ENCODE data around the gene INSM1.

Gene INSM1

DNA sequence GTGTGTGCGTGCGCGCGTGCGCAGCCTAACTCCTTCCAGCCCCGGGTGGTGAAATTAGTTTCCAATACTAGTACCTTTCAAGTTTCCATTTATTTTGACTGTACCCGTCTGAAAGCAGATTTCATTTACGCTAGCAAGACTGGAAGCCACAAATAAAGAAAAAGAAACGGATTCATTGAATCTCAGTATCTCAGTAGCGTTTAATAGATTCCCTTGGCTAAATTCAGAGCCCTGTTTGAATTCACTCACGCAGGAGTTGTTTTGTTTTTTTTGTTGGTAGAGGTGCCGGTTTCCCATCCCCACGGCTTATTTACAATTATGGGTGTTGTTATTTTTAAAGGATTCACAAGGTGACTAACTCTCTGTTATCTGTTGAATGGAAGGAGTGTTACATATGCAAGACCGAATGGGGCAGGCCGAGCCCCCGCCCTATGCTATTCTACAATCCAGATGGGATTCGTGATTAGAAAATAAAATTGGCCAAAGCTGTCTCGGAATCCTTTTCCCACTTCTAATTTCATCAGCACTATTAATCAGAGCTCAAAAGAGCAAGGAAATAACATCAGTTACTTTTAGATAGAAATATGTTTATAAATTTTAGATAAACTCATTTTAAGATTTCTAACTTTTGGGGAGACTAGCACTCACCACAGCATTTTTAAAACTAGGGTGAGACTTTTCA is 2.3 kb upstream of the INSM1 start:
- H3K4me3 ChIP-seq (ENCODE audit: control insufficient read depth, low read depth, low read length): no peak overlapping the region

DNA sequence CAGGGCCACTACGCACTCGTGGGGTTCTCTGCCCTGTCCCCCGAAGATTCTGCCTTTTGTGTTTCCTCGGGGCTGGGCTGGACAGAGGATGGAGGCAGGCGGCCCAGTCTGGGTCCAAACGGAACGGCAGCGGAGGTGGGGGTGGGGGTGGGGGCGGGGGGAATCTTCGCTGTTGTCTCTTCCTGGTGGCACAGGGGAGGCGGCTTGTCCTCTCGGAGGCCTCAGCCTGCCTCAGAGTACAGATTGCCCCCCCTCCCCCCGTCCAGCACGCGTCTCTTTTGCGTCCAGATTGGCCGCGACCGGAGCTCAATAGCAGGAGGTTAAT is 1.4 kb upstream of the INSM1 start:
- TF ChIP-seq, protein P1, sequence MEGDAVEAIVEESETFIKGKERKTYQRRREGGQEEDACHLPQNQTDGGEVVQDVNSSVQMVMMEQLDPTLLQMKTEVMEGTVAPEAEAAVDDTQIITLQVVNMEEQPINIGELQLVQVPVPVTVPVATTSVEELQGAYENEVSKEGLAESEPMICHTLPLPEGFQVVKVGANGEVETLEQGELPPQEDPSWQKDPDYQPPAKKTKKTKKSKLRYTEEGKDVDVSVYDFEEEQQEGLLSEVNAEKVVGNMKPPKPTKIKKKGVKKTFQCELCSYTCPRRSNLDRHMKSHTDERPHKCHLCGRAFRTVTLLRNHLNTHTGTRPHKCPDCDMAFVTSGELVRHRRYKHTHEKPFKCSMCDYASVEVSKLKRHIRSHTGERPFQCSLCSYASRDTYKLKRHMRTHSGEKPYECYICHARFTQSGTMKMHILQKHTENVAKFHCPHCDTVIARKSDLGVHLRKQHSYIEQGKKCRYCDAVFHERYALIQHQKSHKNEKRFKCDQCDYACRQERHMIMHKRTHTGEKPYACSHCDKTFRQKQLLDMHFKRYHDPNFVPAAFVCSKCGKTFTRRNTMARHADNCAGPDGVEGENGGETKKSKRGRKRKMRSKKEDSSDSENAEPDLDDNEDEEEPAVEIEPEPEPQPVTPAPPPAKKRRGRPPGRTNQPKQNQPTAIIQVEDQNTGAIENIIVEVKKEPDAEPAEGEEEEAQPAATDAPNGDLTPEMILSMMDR (IDR thresholded peaks at IDR 0.05; ENCODE audit: control insufficient read depth, insufficient read depth, low read depth, low read length, missing control alignments): no peak
- DNase-seq (ENCODE audit: low read depth): no peak
- no peak overlapping the region for H3K4me3 ChIP-seq (ENCODE audit: control insufficient read depth, low read depth, low read length)

More for the DNA sequence above, 2.3 kb upstream of the INSM1 start:
- TF ChIP-seq, protein P1 (IDR thresholded peaks at IDR 0.05; ENCODE audit: control insufficient read depth, insufficient read depth, low read depth, low read length, missing control alignments): no peak
- DNase-seq (ENCODE audit: low read depth): no peak

DNA sequence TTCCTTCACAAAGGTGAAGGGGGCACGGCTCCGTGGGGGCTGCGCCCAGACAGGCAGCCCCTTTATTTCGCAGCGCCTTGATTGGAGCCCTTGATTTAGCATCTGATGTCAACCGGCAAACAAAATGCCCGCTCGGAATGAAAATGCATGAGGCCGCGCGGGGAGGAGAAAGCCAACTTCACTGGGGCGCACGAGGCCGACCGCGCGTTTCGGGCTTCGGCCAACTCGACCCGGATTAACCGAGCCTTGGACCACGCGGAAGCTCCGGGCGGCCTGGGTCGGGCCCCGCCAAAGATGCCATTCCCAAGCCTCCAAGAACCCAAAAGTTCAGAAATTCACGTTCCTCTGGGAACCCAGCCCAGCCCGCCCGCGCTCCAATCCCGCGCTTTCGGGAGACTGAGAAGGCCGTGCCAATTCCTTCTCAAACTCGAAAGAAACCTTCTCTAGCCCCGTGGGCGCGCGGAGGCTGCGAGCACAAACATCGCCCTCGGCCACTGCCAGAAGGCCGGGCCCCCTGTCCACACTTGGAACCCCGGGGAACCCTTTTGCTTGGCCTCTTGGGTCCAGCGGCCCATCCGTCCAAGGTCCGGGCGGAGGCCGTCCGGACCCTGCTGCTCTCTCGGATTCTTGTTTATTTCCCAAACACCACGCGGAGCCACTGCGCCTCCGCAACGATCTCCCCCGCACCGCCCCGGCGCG is 879 bp upstream of the INSM1 start:
- no peak for DNase-seq (ENCODE audit: low read depth)
- no peak overlapping the region for H3K4me3 ChIP-seq (ENCODE audit: control insufficient read depth, low read depth, low read length)
- TF ChIP-seq, protein P1 (IDR thresholded peaks at IDR 0.05; ENCODE audit: control insufficient read depth, insufficient read depth, low read depth, low read length, missing control alignments): no peak

DNA sequence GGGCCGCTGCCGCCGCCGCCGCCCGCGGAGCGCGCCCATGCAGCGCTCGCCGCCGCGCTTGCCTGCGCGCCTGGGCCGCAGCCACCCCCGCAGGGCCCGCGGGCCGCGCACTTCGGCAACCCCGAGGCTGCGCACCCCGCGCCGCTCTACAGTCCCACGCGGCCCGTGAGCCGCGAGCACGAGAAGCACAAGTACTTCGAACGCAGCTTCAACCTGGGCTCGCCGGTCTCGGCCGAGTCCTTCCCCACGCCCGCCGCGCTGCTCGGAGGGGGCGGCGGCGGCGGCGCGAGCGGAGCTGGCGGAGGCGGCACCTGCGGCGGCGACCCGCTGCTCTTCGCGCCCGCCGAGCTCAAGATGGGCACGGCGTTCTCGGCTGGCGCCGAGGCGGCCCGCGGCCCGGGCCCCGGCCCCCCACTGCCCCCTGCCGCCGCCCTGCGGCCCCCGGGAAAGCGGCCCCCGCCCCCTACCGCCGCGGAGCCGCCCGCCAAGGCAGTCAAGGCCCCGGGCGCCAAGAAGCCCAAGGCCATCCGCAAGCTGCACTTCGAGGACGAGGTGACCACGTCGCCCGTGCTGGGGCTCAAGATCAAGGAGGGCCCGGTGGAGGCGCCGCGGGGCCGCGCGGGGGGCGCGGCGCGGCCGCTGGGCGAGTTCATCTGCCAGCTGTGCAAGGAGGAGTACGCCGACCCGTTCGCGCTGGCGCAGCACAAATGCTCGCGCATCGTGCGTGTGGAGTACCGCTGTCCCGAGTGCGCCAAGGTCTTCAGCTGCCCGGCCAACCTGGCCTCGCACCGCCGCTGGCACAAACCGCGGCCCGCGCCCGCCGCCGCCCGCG is 730 bp downstream of the INSM1 start:
- TF ChIP-seq, protein P1 (IDR thresholded peaks at IDR 0.05; ENCODE audit: control insufficient read depth, insufficient read depth, low read depth, low read length, missing control alignments): no peak
- H3K4me3 ChIP-seq (ENCODE audit: control insufficient read depth, low read depth, low read length): no peak overlapping the region
- no peak for DNase-seq (ENCODE audit: low read depth)

DNA sequence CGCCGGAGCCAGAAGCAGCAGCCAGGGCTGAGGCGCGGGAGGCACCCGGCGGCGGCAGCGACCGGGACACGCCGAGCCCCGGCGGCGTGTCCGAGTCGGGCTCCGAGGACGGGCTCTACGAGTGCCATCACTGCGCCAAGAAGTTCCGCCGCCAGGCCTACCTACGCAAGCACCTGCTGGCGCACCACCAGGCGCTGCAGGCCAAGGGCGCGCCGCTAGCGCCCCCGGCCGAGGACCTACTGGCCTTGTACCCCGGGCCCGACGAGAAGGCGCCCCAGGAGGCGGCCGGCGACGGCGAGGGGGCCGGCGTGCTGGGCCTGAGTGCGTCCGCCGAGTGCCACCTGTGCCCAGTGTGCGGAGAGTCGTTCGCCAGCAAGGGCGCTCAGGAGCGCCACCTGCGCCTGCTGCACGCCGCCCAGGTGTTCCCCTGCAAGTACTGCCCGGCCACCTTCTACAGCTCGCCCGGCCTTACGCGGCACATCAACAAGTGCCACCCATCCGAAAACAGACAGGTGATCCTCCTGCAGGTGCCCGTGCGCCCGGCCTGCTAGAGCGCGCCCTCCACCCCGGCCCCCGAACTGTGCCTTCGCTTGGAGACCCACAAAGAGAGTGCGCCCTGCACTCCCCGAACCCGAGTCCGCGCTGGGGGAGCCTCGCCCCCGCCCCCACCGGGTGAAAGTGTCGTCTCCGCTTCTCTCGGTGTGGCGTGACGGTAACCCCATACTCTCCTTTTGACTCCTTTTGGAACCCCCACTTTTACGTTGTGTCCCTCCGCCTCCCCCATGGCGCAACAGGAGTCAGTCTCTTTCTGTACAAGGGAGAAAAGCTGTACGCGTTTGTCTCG is 1.6 kb downstream of the INSM1 start:
- no peak for DNase-seq (ENCODE audit: low read depth)
- TF ChIP-seq, protein P1 (IDR thresholded peaks at IDR 0.05; ENCODE audit: control insufficient read depth, insufficient read depth, low read depth, low read length, missing control alignments): no peak
- H3K4me3 ChIP-seq (ENCODE audit: control insufficient read depth, low read depth, low read length): no peak overlapping the region

DNA sequence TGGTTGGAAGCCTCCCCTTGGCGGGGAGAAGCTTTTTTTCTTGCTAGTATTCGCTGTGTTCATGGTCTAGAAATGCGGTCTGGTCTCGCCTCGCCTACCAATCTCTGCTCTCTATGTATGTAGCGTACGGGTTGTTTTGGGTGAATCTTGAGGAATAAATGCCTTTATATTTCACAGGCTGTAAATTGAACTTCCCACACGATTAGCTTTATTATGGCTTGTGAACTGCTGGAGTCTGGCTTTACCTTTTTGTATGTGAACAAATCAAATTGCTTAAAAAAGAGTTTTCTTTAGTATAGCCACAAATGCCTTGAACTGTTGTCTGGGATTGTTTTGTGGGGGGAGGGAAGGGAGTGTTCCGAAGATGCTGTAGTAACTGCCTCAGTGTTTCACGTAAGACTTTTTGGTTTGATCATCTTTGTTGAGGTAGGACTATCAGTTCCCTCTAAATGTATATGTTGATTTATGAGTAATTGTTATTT is 2.2 kb downstream of the INSM1 start:
- no peak for DNase-seq (ENCODE audit: low read depth)
- no peak overlapping the region for H3K4me3 ChIP-seq (ENCODE audit: control insufficient read depth, low read depth, low read length)
- TF ChIP-seq, protein P1 (IDR thresholded peaks at IDR 0.05; ENCODE audit: control insufficient read depth, insufficient read depth, low read depth, low read length, missing control alignments): no peak

All from AG09309 (cell line).